H9 (cell line): ENCODE measurements around the gene TOR1A. TPM values are rescaled to one million over a fixed set of nuclear protein-coding genes. Genes with fewer than 3 reads are reported as not detected.

Experiments
- DNase-seq: peaks from one replicate; pipeline ENCODE4 v3.0.0-alpha.2; 2017
- H2AFZ ChIP-seq: one replicate; pipeline ENCODE4 v1.6.1; 2013; ENCODE audit warnings: mild to moderate bottlenecking, low read length, control low read depth, moderate library complexity
- H2AK5ac ChIP-seq: 2 replicates; pipeline ENCODE4 v1.6.1; 2013; ENCODE audit warnings: low read length, control low read depth, mixed read lengths; ENCODE audit not compliant: insufficient read length
- H2BK120ac ChIP-seq: one replicate; pipeline ENCODE4 v1.6.1; 2013; ENCODE audit warnings: low read depth, mild to moderate bottlenecking, low read length, control low read depth, inconsistent platforms; ENCODE audit not compliant: poor library complexity, severe bottlenecking
- H2BK12ac ChIP-seq: 2 replicates; pipeline ENCODE4 v1.6.1; 2013; ENCODE audit warnings: low read length, control low read depth, mixed read lengths, low read depth; ENCODE audit not compliant: insufficient read length
- H2BK15ac ChIP-seq: 2 replicates; pipeline ENCODE4 v1.6.1; 2013; ENCODE audit warnings: low read depth, low read length, control low read depth
- H2BK20ac ChIP-seq: one replicate; pipeline ENCODE4 v1.6.1; 2013; ENCODE audit warnings: low read depth, mild to moderate bottlenecking, low read length, control low read depth, inconsistent platforms; ENCODE audit not compliant: poor library complexity, severe bottlenecking
- H2BK5ac ChIP-seq: 2 replicates; pipeline ENCODE4 v1.6.1; 2013; ENCODE audit warnings: low read length, control low read depth, mixed read lengths; ENCODE audit not compliant: insufficient read length
- H3K14ac ChIP-seq: 2 replicates; pipeline ENCODE4 v1.6.1; 2013; ENCODE audit warnings: low read length, control low read depth; ENCODE audit not compliant: insufficient read depth
- H3K18ac ChIP-seq: 2 replicates; pipeline ENCODE4 v1.6.1; 2013; ENCODE audit warnings: low read depth, mild to moderate bottlenecking, mixed read lengths, low read length, control low read depth; ENCODE audit not compliant: insufficient read length
- H3K23ac ChIP-seq: 2 replicates; pipeline ENCODE4 v1.6.1; 2013; ENCODE audit warnings: low read length, control low read depth, mixed read lengths, low read depth; ENCODE audit not compliant: insufficient read length
- H3K23me2 ChIP-seq: 2 replicates; pipeline ENCODE4 v1.6.1; 2013; ENCODE audit warnings: low read depth, mild to moderate bottlenecking, mixed read lengths, low read length, control low read depth; ENCODE audit not compliant: insufficient read length, poor library complexity, severe bottlenecking
- H3K27ac ChIP-seq: 2 replicates; pipeline ENCODE4 v1.5.1; 2013; ENCODE audit warnings: low read length, control low read depth, mixed read lengths, low read depth; ENCODE audit not compliant: insufficient read length
- H3K27me3 ChIP-seq: 2 replicates; pipeline ENCODE4 v1.6.1; 2013; ENCODE audit warnings: low read length, control low read depth, inconsistent platforms; ENCODE audit not compliant: insufficient read depth
- H3K4ac ChIP-seq: 2 replicates; pipeline ENCODE4 v1.6.1; 2013; ENCODE audit warnings: low read depth, mild to moderate bottlenecking, control low read depth, inconsistent platforms, low read length, moderate library complexity
- H3K4me1 ChIP-seq: 2 replicates; pipeline ENCODE4 v1.6.1; 2013; ENCODE audit warnings: low read length, control low read depth, inconsistent platforms; ENCODE audit not compliant: insufficient read depth
- H3K4me2 ChIP-seq: 2 replicates; pipeline ENCODE4 v1.6.1; 2013; ENCODE audit warnings: low read length, control low read depth, mixed read lengths; ENCODE audit not compliant: insufficient read length, insufficient read depth
- H3K56ac ChIP-seq: 2 replicates; pipeline ENCODE4 v1.6.1; 2013; ENCODE audit warnings: low read depth, mild to moderate bottlenecking, mixed read lengths, low read length, control low read depth; ENCODE audit not compliant: insufficient read length
- H3K79me1 ChIP-seq: 2 replicates; pipeline ENCODE4 v1.6.1; 2013; ENCODE audit warnings: low read depth, mild to moderate bottlenecking, moderate library complexity, low read length, control low read depth, inconsistent platforms; ENCODE audit not compliant: insufficient read depth, poor library complexity, severe bottlenecking
- H3K79me2 ChIP-seq: 2 replicates; pipeline ENCODE4 v1.6.1; 2013; ENCODE audit warnings: low read length, control low read depth, inconsistent platforms; ENCODE audit not compliant: insufficient read depth
- H3K9ac ChIP-seq: 2 replicates; pipeline ENCODE4 v1.6.1; 2013; ENCODE audit warnings: low read length, control low read depth, mixed read lengths; ENCODE audit not compliant: insufficient read length; ENCODE audit errors: extremely low read depth
- H3K9me3 ChIP-seq: one replicate; pipeline ENCODE4 v1.6.1; 2013; ENCODE audit warnings: low read depth, low read length, inconsistent platforms; ENCODE audit not compliant: control insufficient read depth
- H3T11ph ChIP-seq: one replicate; pipeline ENCODE4 v1.6.1; 2013; ENCODE audit warnings: mild to moderate bottlenecking, low read length, control low read depth, inconsistent platforms
- H4K20me1 ChIP-seq: one replicate; pipeline ENCODE4 v1.6.1; 2013; ENCODE audit not compliant: control insufficient read depth, insufficient read length, insufficient read depth
- H4K5ac ChIP-seq: 2 replicates; pipeline ENCODE4 v1.6.1; 2013; ENCODE audit warnings: low read depth, mild to moderate bottlenecking, mixed read lengths, low read length, control low read depth; ENCODE audit not compliant: insufficient read length
- H4K8ac ChIP-seq: replicated peaks from 2 replicates; pipeline ENCODE4 v1.6.1; 2013; ENCODE audit warnings: low read length, control low read depth, mixed read lengths, low read depth; ENCODE audit not compliant: insufficient read length
- H4K91ac ChIP-seq: 2 replicates; pipeline ENCODE4 v1.6.1; 2013; ENCODE audit warnings: low read depth, mild to moderate bottlenecking, moderate library complexity, mixed read lengths, low read length, control low read depth; ENCODE audit not compliant: insufficient read length
- H3K27ac Mint-ChIP-seq, 3 experiments: 2 replicates in 2 of 3; 3 replicates in 1 of 3; pipeline ENCODE4 v1.8.0; 2020 to 2021; ENCODE audit warnings: mixed read lengths in 3 of 3, mild to moderate bottlenecking in 1 of 3, moderate library complexity in 1 of 3
- H3K27me3 Mint-ChIP-seq: 2 replicates; pipeline ENCODE4 v1.8.0; 2021; ENCODE audit warnings: low read depth, mild to moderate bottlenecking, moderate library complexity, mixed read lengths
- H3K36me3 Mint-ChIP-seq, 3 experiments: 2 replicates in 2 of 3; 3 replicates in 1 of 3; pipeline ENCODE4 v1.8.0; 2020 to 2021; ENCODE audit warnings: low read depth in 3 of 3, mixed read lengths in 3 of 3; ENCODE audit not compliant: insufficient read depth in 1 of 3
- H3K4me1 Mint-ChIP-seq, 2 experiments: 2 replicates each; pipeline ENCODE4 v1.8.0; 2020; ENCODE audit warnings: mixed read lengths in 2 of 2
- H3K4me3 Mint-ChIP-seq, 2 experiments: 2 replicates in 1 of 2; 3 replicates in 1 of 2; pipeline ENCODE4 v1.8.0; 2020 to 2021; ENCODE audit warnings: mild to moderate bottlenecking in 2 of 2, mixed read lengths in 2 of 2, moderate library complexity in 1 of 2
- H3K9me3 Mint-ChIP-seq, 2 experiments: 2 replicates in 1 of 2; 3 replicates in 1 of 2; pipeline ENCODE4 v1.8.0; 2020; ENCODE audit warnings: mild to moderate bottlenecking in 2 of 2, mixed read lengths in 2 of 2, moderate library complexity in 1 of 2
- CTCF ChIP-seq: fragments of 200-600 bp; sonication (generic); conservative IDR thresholded peaks from 3 replicates; pipeline ENCODE4 v1.8.0; 2021; ENCODE audit warnings: antibody characterized with exemption, mild to moderate bottlenecking
- WGBS: extraction: QIAGEN DNeasy Blood & Tissue Kit; methylation state at CpG from one replicate; pipeline ENCODE4 v1.1.7; 2013; ENCODE audit warnings: missing lambda C conversion rate, low lambda C conversion rate, mixed read lengths; ENCODE audit not compliant: insufficient read length; ENCODE audit errors: extremely low coverage; 5-methylcytosine and 5-hydroxymethylcytosine counted together
- total RNA-seq: library from RNA; stranded (reverse); gene quantifications from 2 replicates; pipeline ENCODE4 v1.2.1, GENCODE V29; 2021

The TOR1A gene
- total RNA-seq, 1 experiment from 2014 or later = 60.1 TPM

GRCh38 chr9:129773262-129774048, 50.5 kb downstream of the TOR1A start:
- Mint-ChIP-seq H3K4me1 (peaks cover 10 to 12% of the 10 kb centered on the region in 2 experiments), H3K4me3 (no peak overlapping the region), H3K27ac (no peak overlapping the region), H3K36me3 (no peaks in the 10 kb centered on the region), H3K9me3 (no peaks in the 10 kb centered on the region), H3K27me3 (peaks cover 11% of the 10 kb centered on the region)
- Histone ChIP-seq H2AFZ (no peak overlapping the region), H2BK5ac (no peak overlapping the region), H2BK12ac (no peak overlapping the region), H3K18ac (no peak overlapping the region), H3K14ac (no peak overlapping the region), H2AK5ac (no peak overlapping the region), H3K79me1 (no peaks in the 10 kb centered on the region), H2BK120ac (no peak overlapping the region), H4K8ac (no peak overlapping the region), H3K27ac (no peak overlapping the region), H3K4me1 (no peaks in the 10 kb centered on the region), H3K27me3 (no peaks in the 10 kb centered on the region), H3K9me3 (no peaks in the 10 kb centered on the region), H2BK20ac (no peak overlapping the region), H3K79me2 (no peaks in the 10 kb centered on the region), H4K20me1 (peaks cover 2% of the 10 kb centered on the region), H4K91ac (no peak overlapping the region), H3K56ac (no peak overlapping the region), H2BK15ac (no peak overlapping the region), H3K9ac (no peak overlapping the region), H3T11ph (no peak overlapping the region), H3K23ac (no peak overlapping the region), H4K5ac (no peak overlapping the region), H3K4me2 (no peak overlapping the region), H3K23me2 (peaks cover 3% of the 10 kb centered on the region), H3K4ac (no peak overlapping the region)
- TF ChIP-seq CTCF = no peak
- DNase-seq = no peak
- no CpG with 5 or more reads among the region's 10 CpGs for WGBS
